ENCODE measurements around the gene TMEM218.

The TMEM218 gene

GRCh38 chr11:125102510-125102909 lies 8.9 kb downstream of the TMEM218 start:
- no peak overlapping the region for H2BK12ac ChIP-seq (ENCODE audit: low read length)
- no peak overlapping the region for H4K8ac ChIP-seq (ENCODE audit: low read depth, low read length)
- H3K18ac ChIP-seq (ENCODE audit: low read length), result no peak overlapping the region
- no peaks in the 10 kb centered on the region for H3K4me1 ChIP-seq (ENCODE audit: control insufficient read depth in 1 of 2, insufficient read depth in 2 of 2, low read length in 2 of 2)
- H2AK5ac ChIP-seq (ENCODE audit: low read length), result no peak overlapping the region
- H2BK5ac ChIP-seq (ENCODE audit: low read depth, low read length, poor library complexity), result no peak overlapping the region
- no peak overlapping the region for H2BK120ac ChIP-seq (ENCODE audit: insufficient read depth, low read length, poor library complexity)
- H3K36me3 ChIP-seq (ENCODE audit: control insufficient read depth in 1 of 2, insufficient read depth in 2 of 2, low read length in 2 of 2), result no peaks in the 10 kb centered on the region
- H3K4ac ChIP-seq (ENCODE audit: low read depth, low read length), result no peak overlapping the region
- no peak overlapping the region for H4K12ac ChIP-seq (ENCODE audit: low read depth, low read length)
- H3K9me3 ChIP-seq (ENCODE audit: insufficient read depth, low read depth, low read length), result no peaks in the 10 kb centered on the region
- H4K91ac ChIP-seq (ENCODE audit: low read depth, low read length), result no peak overlapping the region
- H3K79me2 ChIP-seq (ENCODE audit: control insufficient read depth, insufficient read depth, low read length, poor library complexity), result no peaks in the 10 kb centered on the region
- H3K14ac ChIP-seq (ENCODE audit: low read length), result no peak overlapping the region
- no peak overlapping the region for H3K9ac ChIP-seq (ENCODE audit: low read length)
- DNase-seq, result peak; percentile 26 to 33
- H3K23ac ChIP-seq (ENCODE audit: low read length), result no peak overlapping the region
- H3K4me3 ChIP-seq (ENCODE audit: low read depth, low read length), result no peak overlapping the region
- H3K27me3 ChIP-seq (ENCODE audit: insufficient read depth, low read length), result no peaks in the 10 kb centered on the region
- WGBS (ENCODE audit: extremely low coverage, insufficient coverage, insufficient read length), result no CpG with 5 or more reads among the region's 7 CpGs
- H3K79me1 ChIP-seq (ENCODE audit: low read length), result no peaks in the 10 kb centered on the region
- H3K4me2 ChIP-seq (ENCODE audit: low read length), result no peak overlapping the region
- no peak overlapping the region for H3K27ac ChIP-seq (ENCODE audit: low read depth, low read length)
- no peak overlapping the region for H2AFZ ChIP-seq (ENCODE audit: insufficient read depth, low read length, poor library complexity)

GRCh38 chr11:125102025-125102424 lies 9.4 kb downstream of the TMEM218 start:
- H3K4me1 ChIP-seq (ENCODE audit: control insufficient read depth in 1 of 2, insufficient read depth in 2 of 2, low read length in 2 of 2), result no peaks in the 10 kb centered on the region
- no peaks in the 10 kb centered on the region for H3K27me3 ChIP-seq (ENCODE audit: insufficient read depth, low read length)
- H3K4me2 ChIP-seq (ENCODE audit: low read length), result no peak overlapping the region
- no peaks in the 10 kb centered on the region for H3K36me3 ChIP-seq (ENCODE audit: control insufficient read depth in 1 of 2, insufficient read depth in 2 of 2, low read length in 2 of 2)
- no peak for DNase-seq
- no peak overlapping the region for H2BK120ac ChIP-seq (ENCODE audit: insufficient read depth, low read length, poor library complexity)
- no peak overlapping the region for H3K4ac ChIP-seq (ENCODE audit: low read depth, low read length)
- H3K23ac ChIP-seq (ENCODE audit: low read length), result no peak overlapping the region
- H3K27ac ChIP-seq (ENCODE audit: low read depth, low read length), result no peak overlapping the region
- H4K91ac ChIP-seq (ENCODE audit: low read depth, low read length), result no peak overlapping the region
- no peaks in the 10 kb centered on the region for H3K79me2 ChIP-seq (ENCODE audit: control insufficient read depth, insufficient read depth, low read length, poor library complexity)
- H2AK5ac ChIP-seq (ENCODE audit: low read length), result no peak overlapping the region
- no peak overlapping the region for H3K18ac ChIP-seq (ENCODE audit: low read length)
- H2BK5ac ChIP-seq (ENCODE audit: low read depth, low read length, poor library complexity), result no peak overlapping the region
- H3K14ac ChIP-seq (ENCODE audit: low read length), result no peak overlapping the region
- H4K12ac ChIP-seq (ENCODE audit: low read depth, low read length), result no peak overlapping the region
- H2BK12ac ChIP-seq (ENCODE audit: low read length), result no peak overlapping the region
- WGBS (ENCODE audit: extremely low coverage, insufficient coverage, insufficient read length), result no CpG with 5 or more reads among the region's 19 CpGs
- H3K9ac ChIP-seq (ENCODE audit: low read length), result no peak overlapping the region
- H2AFZ ChIP-seq (ENCODE audit: insufficient read depth, low read length, poor library complexity), result no peak overlapping the region
- no peak overlapping the region for H4K8ac ChIP-seq (ENCODE audit: low read depth, low read length)
- H3K79me1 ChIP-seq (ENCODE audit: low read length), result no peaks in the 10 kb centered on the region
- no peak overlapping the region for H3K4me3 ChIP-seq (ENCODE audit: low read depth, low read length)
- H3K9me3 ChIP-seq (ENCODE audit: insufficient read depth, low read depth, low read length), result no peaks in the 10 kb centered on the region

- Histone ChIP-seq H3K27me3 (ENCODE audit: insufficient read depth, low read length) (no peaks in the 10 kb centered on the region), H3K18ac (ENCODE audit: low read length) (no peak overlapping the region), H4K12ac (ENCODE audit: low read depth, low read length) (no peak overlapping the region), H3K36me3 (ENCODE audit: control insufficient read depth in 1 of 2, insufficient read depth in 2 of 2, low read length in 2 of 2) (no peaks in the 10 kb centered on the region), H2BK120ac (ENCODE audit: insufficient read depth, low read length, poor library complexity) (no peak overlapping the region), H3K79me1 (ENCODE audit: low read length) (no peaks in the 10 kb centered on the region), H3K27ac (ENCODE audit: low read depth, low read length) (no peak overlapping the region), H4K8ac (ENCODE audit: low read depth, low read length) (no peak overlapping the region), H2BK12ac (ENCODE audit: low read length) (no peak overlapping the region), H3K4me3 (ENCODE audit: low read depth, low read length) (no peak overlapping the region), H3K14ac (ENCODE audit: low read length) (no peak overlapping the region), H2BK5ac (ENCODE audit: low read depth, low read length, poor library complexity) (no peak overlapping the region), H3K4ac (ENCODE audit: low read depth, low read length) (no peak overlapping the region), H3K23ac (ENCODE audit: low read length) (no peak overlapping the region), H2AFZ (ENCODE audit: insufficient read depth, low read length, poor library complexity) (no peak overlapping the region), H3K79me2 (ENCODE audit: control insufficient read depth, insufficient read depth, low read length, poor library complexity) (no peaks in the 10 kb centered on the region), H2AK5ac (ENCODE audit: low read length) (no peak overlapping the region), H3K9me3 (ENCODE audit: insufficient read depth, low read depth, low read length) (no peaks in the 10 kb centered on the region), H4K91ac (ENCODE audit: low read depth, low read length) (no peak overlapping the region), H3K4me1 (ENCODE audit: control insufficient read depth in 1 of 2, insufficient read depth in 2 of 2, low read length in 2 of 2) (no peaks in the 10 kb centered on the region), H3K9ac (ENCODE audit: low read length) (no peak overlapping the region), H3K4me2 (ENCODE audit: low read length) (no peak overlapping the region)
- no CpG with 5 or more reads among the region's 3 CpGs for WGBS (ENCODE audit: extremely low coverage, insufficient coverage, insufficient read length)
- DNase-seq, result no peak
Measured at GRCh38 chr11:125101596-125101995, 9.8 kb downstream of the TMEM218 start.

GRCh38 chr11:125100136-125100535 lies 11.3 kb downstream of the TMEM218 start:
- Histone ChIP-seq H3K79me2 (ENCODE audit: control insufficient read depth, insufficient read depth, low read length, poor library complexity) (no peaks in the 10 kb centered on the region), H3K79me1 (ENCODE audit: low read length) (no peaks in the 10 kb centered on the region), H3K27me3 (ENCODE audit: insufficient read depth, low read length) (no peaks in the 10 kb centered on the region), H3K9ac (ENCODE audit: low read length) (no peak overlapping the region), H4K12ac (ENCODE audit: low read depth, low read length) (no peak overlapping the region), H3K4me3 (ENCODE audit: low read depth, low read length) (no peak overlapping the region), H3K14ac (ENCODE audit: low read length) (no peak overlapping the region), H3K27ac (ENCODE audit: low read depth, low read length) (no peak overlapping the region), H2BK5ac (ENCODE audit: low read depth, low read length, poor library complexity) (no peak overlapping the region), H3K4me1 (ENCODE audit: control insufficient read depth in 1 of 2, insufficient read depth in 2 of 2, low read length in 2 of 2) (no peaks in the 10 kb centered on the region), H3K4ac (ENCODE audit: low read depth, low read length) (no peak overlapping the region), H2BK12ac (ENCODE audit: low read length) (no peak overlapping the region), H2AK5ac (ENCODE audit: low read length) (no peak overlapping the region), H4K8ac (ENCODE audit: low read depth, low read length) (no peak overlapping the region), H3K18ac (ENCODE audit: low read length) (no peak overlapping the region), H2BK120ac (ENCODE audit: insufficient read depth, low read length, poor library complexity) (no peak overlapping the region), H3K23ac (ENCODE audit: low read length) (no peak overlapping the region), H3K9me3 (ENCODE audit: insufficient read depth, low read depth, low read length) (no peaks in the 10 kb centered on the region), H3K36me3 (ENCODE audit: control insufficient read depth in 1 of 2, insufficient read depth in 2 of 2, low read length in 2 of 2) (no peaks in the 10 kb centered on the region), H4K91ac (ENCODE audit: low read depth, low read length) (no peak overlapping the region), H2AFZ (ENCODE audit: insufficient read depth, low read length, poor library complexity) (no peak overlapping the region), H3K4me2 (ENCODE audit: low read length) (no peak overlapping the region)
- WGBS (ENCODE audit: extremely low coverage, insufficient coverage, insufficient read length), result no CpG with 5 or more reads among the region's 2 CpGs
- no peak for DNase-seq

All from trophoblast cell (in vitro differentiated cells and primary cell).